HG03432 (cell line): ENCODE results near the gene MACF1.

Source experiments
- ATAC-seq: cut with Tn5 transposase; IDR thresholded peaks from one replicate; pipeline ENCODE4 v1.9.1; 2021; ENCODE audit warnings: mild to moderate bottlenecking, moderate library complexity; ENCODE audit not compliant: unreplicated experiment

The MACF1 gene

DNA sequence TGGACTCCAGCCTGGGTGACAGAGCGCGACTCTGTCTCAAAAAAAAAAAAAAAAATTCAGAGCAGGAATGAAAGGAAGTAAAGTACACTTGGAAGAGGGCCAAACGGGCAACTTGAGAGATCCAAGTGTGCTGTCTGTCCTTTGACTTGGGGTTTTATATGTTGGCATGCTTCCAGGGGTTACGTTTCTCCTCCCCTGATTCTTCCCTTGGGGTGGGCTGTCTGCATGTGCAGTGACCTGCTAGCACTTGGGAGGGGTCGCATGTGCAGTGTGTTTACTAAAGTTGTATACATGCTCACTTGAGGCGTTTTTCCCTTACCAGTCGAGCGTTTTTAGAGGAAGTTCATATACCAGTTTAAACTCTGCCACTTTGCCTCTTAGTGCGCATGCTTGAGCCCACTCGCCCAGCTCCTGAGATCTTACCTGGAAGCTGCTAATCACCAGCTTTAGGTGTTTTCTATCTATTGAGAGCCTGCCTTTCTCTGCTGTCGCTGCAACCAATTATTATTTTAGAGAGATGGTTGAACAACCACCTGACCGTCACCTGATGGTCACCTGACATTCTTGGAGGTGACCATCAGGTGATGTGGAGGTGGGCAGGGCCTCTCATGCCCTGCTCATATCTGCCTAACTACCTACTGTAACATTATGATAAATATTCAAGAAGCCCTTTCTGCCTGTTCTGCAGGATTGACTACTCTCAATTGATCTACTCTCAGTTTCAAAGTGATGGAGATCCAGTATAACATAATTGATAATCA, 140.1 kb downstream of the MACF1 start:
- ATAC-seq = no peak

DNA sequence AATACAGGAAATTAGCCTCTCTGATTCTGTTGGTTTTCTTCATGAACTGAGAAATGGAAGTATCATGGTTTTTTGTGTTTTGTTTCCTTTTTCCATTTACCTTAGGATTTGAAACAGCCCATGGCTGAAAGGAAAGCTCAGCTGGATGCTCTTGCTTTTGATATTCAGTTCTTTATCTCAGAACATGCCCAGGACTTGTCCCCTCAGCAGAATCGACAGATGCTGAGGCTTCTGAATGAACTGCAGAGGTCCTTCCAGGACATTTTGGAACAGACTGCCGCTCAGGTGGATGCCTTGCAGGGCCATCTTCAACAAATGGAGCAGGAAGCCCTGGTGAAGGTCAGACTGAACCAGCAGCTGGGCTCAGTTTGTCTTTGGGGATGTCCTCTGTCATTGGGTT, 142.4 kb downstream of the MACF1 start:
- ATAC-seq = no peak

DNA sequence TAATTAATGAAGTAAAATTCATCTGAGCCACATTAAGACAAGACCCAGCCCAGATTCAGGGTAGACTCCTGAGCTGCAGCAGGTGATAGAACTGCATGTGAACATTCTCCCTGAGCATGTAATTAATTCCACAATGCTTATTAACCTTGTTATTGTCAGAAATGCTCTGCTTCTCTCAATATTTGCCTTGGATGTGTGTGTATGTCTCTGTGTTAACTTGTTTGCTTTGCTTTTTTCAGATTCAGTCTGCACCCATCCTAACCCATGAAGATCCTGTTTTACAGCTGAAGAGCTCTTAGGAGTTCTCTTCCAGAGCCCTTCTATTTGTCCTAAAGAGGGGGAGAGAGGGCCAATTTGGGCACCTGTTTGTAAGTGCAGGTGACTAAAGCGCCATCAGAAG, 143.8 kb downstream of the MACF1 start:
- ATAC-seq = no peak

- ATAC-seq = no peak
Observed at GRCh38 chr1:39352881-39353280, 148.4 kb downstream of the MACF1 start.

GRCh38 chr1:39354572-39354971, 150.1 kb downstream of the MACF1 start:
- no peak for ATAC-seq

DNA sequence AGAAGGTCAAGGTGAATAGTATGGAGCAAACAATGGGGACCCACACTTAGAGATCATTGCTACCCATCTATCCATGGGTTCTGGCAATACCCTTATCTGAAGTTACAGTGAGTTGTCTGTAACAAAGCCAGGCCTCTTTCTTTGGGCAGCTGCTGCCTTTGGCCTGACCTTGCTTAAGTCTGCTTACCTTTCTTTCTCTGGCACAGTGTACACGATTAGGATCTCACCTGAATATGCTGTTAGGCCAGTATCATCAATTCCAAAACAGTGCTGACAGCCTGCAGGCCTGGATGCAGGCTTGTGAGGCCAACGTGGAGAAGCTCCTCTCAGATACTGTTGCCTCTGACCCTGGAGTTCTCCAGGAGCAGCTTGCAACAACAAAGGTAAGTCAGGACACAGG, 154.0 kb downstream of the MACF1 start:
- ATAC-seq = no peak

GRCh38 chr1:39359028-39359570, 154.6 kb downstream of the MACF1 start:
- no peak for ATAC-seq

DNA sequence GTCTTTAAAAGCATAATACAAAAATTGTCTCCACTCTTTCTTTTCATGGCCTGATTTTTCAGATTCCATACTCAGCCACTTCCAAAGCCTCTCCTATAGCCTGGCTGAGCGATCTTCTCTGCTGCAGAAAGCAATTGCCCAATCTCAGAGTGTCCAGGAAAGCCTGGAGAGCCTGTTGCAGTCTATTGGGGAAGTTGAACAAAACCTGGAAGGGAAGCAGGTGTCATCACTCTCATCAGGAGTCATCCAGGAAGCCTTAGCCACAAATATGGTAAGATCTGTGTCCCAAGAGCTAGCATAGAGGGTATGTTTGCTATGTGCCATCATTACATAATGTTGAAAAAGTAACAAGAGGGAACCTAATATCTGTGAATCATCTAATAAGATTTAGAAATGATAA, 156.2 kb downstream of the MACF1 start:
- no peak for ATAC-seq

GRCh38 chr1:39361446-39361845, 157.0 kb downstream of the MACF1 start:
- ATAC-seq = no peak

DNA sequence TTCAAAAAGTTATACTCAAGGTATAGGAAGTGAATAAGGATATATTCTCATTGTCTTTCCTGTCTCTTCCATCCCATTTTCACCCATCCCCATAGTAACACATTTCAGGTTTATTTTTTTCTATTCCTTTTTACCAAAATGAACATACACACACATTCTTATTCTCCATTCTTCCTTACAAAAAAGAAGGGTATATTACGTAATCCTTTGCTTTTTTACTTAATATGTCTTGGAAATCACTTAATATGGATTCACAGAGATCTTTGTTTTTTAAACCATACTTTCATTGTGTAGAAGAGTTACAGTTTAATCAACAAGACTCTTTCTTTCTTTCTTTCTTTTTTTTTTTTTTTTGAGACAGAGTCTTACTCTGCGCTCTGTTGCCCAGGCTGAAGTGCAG, 158.8 kb downstream of the MACF1 start:
- no peak for ATAC-seq

GRCh38 chr1:39368045-39368444, 163.6 kb downstream of the MACF1 start:
- ATAC-seq = no peak

GRCh38 chr1:39369565-39369964, 165.1 kb downstream of the MACF1 start:
- no peak for ATAC-seq

GRCh38 chr1:39370602-39371001, 166.1 kb downstream of the MACF1 start:
- ATAC-seq = no peak

DNA sequence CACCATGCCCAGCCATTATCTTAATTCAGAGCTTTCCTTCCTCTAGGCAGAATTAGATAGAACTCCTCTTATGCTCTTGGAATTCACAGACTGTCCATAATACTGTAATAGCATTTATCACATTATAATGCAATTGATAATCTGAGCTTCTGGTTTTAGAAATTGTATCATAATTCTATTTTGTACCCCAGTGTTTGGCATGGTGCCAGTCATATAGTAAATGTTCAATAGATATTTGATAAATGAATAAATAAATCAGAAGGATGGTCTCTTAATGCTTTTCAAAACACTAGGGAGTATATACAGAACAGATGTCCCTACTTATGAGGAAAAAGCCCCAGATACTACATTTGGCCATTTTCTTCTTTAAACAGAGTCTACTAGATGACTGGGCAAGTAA, 167.6 kb downstream of the MACF1 start:
- no peak for ATAC-seq

DNA sequence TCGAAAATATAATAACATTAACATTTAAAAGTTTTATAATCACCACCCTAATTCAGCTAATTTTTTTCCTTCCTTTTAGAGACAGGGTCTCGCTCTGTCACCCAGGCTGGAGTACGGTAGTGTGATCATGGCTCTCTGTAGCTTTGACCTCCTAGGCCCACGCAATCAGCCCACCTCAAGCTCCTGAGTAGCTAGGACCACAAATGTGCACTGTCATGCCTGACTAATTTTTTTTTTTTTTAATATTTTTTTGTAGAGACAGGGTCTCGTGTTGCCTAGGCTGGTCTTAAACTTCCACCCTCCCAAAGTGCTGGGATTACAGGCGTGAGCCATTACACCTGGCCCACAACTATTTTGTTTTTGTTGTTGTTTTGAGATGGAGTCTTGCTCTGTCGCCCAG, 172.2 kb downstream of the MACF1 start:
- no peak for ATAC-seq

DNA sequence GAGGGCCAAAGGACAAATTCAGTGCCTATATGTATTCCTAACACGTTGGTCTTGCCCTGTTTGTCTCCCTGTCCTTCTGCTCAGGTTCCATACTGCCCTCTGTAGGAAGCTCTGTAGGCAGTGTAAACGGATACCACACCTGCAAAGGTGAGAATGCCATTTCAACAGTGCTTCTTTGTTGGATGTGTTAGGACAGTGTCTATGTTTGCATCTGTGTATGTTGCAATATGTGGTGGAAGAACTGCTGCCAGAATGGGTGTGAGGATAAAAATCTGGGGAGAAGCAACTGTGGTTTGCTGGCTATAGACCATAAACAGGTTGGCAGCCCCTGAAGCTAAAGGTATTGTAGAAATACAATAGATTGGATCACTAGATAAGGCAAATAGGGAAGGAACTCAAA, 173.9 kb downstream of the MACF1 start:
- no peak for ATAC-seq

DNA sequence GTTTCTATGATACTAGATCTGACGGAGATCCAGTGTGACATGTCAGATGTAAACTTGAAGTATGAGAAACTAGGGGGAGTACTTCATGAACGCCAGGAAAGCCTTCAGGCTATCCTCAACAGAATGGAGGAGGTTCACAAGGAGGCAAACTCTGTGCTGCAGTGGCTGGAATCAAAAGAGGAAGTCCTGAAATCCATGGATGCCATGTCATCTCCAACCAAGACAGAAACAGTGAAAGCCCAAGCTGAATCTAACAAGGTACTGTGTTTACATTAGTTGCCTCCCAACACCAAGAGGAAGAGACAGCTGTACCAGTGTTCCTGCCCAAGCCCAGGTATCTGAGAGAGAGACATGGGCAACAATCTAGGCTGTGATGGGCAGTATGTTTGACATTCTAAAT, 174.7 kb downstream of the MACF1 start:
- ATAC-seq = no peak

DNA sequence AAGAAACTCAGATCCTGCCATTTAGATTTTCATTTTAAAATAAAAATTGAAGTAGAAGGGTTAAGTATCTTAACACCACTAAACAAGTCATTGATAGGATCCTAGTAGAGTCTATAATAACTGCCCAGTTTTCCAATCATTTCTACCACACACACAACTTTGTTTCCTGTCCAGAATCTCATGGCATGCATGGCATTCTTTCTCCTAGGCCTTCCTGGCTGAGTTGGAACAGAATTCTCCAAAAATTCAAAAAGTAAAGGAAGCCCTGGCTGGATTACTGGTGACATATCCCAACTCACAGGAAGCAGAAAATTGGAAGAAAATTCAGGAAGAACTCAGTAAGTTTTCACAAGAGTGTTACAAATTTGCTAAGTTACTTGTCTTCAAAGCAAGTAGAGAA, 175.5 kb downstream of the MACF1 start:
- no peak for ATAC-seq

DNA sequence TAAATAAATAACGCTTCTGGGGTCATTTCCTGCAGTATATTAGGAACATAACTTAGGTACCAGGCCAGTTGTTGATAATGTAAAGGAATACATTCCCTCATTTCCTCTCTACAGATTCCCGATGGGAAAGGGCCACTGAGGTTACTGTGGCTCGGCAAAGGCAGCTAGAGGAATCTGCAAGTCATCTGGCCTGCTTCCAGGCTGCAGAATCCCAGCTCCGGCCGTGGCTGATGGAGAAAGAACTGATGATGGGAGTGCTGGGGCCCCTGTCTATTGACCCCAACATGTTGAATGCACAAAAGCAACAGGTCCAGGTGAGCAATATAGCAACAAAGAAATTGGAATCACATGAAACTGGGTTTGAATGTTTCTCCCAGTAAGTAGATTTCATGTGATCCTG, 177.3 kb downstream of the MACF1 start:
- ATAC-seq = no peak

- ATAC-seq = no peak
Observed at GRCh38 chr1:39384305-39384704, 179.8 kb downstream of the MACF1 start.

GRCh38 chr1:39385067-39385988, 180.8 kb downstream of the MACF1 start:
- no peak for ATAC-seq

DNA sequence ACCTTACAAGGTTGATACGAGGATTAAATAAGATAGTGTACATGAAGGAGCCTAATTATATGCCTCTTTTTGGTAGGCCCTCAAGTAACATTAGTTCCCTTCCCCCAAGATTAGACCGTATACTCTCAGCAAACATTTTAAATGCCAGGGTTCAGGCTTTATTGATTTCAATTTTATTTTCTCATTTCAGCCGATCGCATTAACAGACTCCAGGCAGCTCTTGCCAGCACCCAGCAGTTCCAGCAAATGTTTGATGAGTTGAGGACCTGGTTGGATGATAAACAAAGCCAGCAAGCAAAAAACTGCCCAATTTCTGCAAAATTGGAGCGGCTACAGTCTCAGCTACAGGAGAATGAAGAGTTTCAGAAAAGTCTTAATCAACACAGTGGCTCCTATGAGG, 182.5 kb downstream of the MACF1 start:
- ATAC-seq = no peak
